ENCODE results near the gene COL11A2.

The COL11A2 gene

DNA sequence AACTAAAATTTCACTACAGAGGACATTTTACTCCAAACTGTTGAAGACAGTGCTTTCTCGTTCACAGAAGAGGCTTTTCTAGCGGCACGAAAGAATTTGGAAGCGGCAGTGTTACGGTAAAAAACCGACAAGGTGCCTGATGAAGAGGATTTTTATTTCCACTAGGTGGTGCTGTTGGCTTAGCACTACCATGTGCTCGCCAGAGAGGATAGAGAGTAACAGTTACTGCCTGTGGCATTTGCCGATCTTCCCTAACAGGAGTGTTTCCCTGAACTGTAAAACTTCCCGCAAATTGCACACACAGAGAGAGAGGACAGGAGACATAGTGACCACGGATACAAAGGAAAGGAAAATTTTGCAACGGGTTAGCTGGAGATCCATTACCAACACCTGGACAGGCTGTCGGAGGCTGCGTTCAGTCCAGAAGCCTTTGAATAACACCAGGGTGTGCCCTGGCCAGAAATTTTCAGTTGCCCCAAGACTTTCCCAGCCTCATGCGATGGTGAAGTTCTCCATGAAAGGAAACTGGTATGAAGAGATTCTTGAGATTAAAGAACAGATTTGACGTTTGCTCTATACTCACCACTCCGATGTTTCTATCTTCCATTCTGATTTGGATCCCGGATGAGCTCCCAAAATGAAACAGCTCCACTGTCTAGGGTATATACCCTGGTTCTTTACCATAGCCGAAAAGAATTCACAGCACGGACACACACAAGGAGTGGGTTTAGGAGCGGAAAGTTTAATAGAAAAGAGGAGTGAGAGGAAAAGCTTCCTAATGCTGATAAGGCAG lies 68.3 kb downstream of the COL11A2 start:
- DNase-seq (ENCODE audit: low read depth), result peak; percentile 72
- H3K4me3 ChIP-seq (ENCODE audit: low read depth, low read length), result no peak overlapping the region

DNA sequence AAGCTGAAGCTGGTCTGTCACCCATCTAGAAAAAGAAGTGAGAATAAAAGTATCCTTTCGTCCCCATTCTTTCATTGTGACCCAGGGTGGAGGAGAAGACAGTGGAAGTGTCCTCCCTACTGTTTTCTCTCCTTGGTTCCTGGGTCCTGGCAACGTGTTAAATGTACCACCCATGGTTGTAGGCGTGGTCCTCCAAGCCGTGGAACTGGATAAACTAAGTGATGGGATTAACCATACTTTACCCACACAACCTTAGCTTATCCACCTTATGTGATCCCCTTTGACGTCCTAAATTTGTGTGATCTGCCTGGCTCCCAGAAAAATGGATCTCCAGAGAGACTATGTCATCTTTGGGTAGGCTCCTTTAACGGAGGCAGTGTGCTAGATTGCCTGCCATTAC lies 69.1 kb downstream of the COL11A2 start:
- TF ChIP-seq POLR2A (IDR thresholded peaks at IDR 0.05; ENCODE audit: extremely low read depth, insufficient read length) (no peak), MYC (IDR thresholded peaks at IDR 0.05; ENCODE audit: low read depth, low read length) (no peak)
- TF ChIP-seq, protein P1, sequence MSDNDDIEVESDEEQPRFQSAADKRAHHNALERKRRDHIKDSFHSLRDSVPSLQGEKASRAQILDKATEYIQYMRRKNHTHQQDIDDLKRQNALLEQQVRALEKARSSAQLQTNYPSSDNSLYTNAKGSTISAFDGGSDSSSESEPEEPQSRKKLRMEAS (IDR thresholded peaks at IDR 0.05; ENCODE audit: low read depth, low read length), result no peak
- TF ChIP-seq, protein P2, sequence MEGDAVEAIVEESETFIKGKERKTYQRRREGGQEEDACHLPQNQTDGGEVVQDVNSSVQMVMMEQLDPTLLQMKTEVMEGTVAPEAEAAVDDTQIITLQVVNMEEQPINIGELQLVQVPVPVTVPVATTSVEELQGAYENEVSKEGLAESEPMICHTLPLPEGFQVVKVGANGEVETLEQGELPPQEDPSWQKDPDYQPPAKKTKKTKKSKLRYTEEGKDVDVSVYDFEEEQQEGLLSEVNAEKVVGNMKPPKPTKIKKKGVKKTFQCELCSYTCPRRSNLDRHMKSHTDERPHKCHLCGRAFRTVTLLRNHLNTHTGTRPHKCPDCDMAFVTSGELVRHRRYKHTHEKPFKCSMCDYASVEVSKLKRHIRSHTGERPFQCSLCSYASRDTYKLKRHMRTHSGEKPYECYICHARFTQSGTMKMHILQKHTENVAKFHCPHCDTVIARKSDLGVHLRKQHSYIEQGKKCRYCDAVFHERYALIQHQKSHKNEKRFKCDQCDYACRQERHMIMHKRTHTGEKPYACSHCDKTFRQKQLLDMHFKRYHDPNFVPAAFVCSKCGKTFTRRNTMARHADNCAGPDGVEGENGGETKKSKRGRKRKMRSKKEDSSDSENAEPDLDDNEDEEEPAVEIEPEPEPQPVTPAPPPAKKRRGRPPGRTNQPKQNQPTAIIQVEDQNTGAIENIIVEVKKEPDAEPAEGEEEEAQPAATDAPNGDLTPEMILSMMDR (IDR thresholded peaks at IDR 0.05; ENCODE audit: low read depth, low read length), result no peak
- no peak overlapping the region for H3K4me3 ChIP-seq (ENCODE audit: low read depth, low read length)
- no peak for DNase-seq (ENCODE audit: low read depth)

More for the DNA sequence above, 68.3 kb downstream of the COL11A2 start:
- TF ChIP-seq, protein P1 (IDR thresholded peaks at IDR 0.05; ENCODE audit: low read depth, low read length), result peak; percentile 89
- TF ChIP-seq MYC (IDR thresholded peaks at IDR 0.05; ENCODE audit: low read depth, low read length) (peak; percentile 72), POLR2A (IDR thresholded peaks at IDR 0.05; ENCODE audit: extremely low read depth, insufficient read length) (no peak)
- TF ChIP-seq, protein P2 (IDR thresholded peaks at IDR 0.05; ENCODE audit: low read depth, low read length), result peak; percentile 54

DNA sequence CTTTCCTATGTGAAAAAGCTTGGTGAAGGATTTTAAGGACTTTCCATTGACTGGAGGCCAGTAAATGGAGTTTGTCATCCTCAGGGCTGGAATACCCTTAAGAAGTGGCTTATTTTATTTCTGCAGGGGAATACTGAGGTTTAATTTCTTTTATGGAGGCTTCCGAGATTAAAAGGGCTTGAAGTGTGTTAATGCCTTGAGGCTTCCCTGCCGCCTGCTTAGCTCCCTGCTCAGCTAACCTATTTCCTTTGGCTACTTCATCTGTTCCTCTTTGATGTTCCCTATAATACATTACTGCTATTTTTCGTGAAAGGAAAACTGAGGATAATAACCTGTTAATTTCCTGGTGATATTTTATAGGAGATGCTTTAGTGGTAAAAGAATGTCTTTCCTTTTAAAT lies 72.3 kb downstream of the COL11A2 start:
- DNase-seq (ENCODE audit: low read depth), result no peak
- no peak overlapping the region for H3K4me3 ChIP-seq (ENCODE audit: low read depth, low read length)
- no peak for TF ChIP-seq POLR2A (IDR thresholded peaks at IDR 0.05; ENCODE audit: extremely low read depth, insufficient read length)
- TF ChIP-seq MYC (IDR thresholded peaks at IDR 0.05; ENCODE audit: low read depth, low read length), result no peak
- TF ChIP-seq, protein P2 (IDR thresholded peaks at IDR 0.05; ENCODE audit: low read depth, low read length), result no peak
- TF ChIP-seq, protein P1 (IDR thresholded peaks at IDR 0.05; ENCODE audit: low read depth, low read length), result no peak

DNA sequence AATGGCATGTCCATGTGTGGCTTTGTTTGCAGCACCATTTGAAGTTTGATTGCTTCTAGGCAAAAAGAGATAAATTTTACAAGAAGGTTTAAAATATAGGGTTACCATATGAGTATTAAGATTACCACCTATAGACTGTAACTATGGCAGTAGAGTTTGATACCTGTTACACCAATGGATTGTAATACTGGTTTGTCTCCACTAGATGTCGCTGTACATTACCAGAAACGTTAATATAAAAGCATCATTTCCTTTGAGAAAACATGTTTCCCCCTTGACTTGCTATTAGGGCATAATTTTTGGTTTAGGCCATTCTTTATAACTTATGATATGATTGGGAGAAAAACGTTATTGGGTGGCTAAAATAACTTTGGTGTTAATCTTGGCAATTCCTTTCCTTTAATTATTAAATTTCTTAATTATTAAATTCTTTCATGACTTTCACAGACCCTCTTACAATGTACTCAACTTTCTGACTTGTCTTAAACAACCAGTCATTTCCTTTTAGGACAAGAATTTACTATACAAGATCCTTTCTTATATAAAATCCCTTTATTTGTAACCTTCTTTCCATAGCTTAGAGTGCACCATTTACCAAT lies 73.6 kb downstream of the COL11A2 start:
- TF ChIP-seq, protein P1 (IDR thresholded peaks at IDR 0.05; ENCODE audit: low read depth, low read length), result no peak
- TF ChIP-seq POLR2A (IDR thresholded peaks at IDR 0.05; ENCODE audit: extremely low read depth, insufficient read length) (no peak), MYC (IDR thresholded peaks at IDR 0.05; ENCODE audit: low read depth, low read length) (no peak)
- TF ChIP-seq, protein P2 (IDR thresholded peaks at IDR 0.05; ENCODE audit: low read depth, low read length), result peak; percentile 48
- no peak overlapping the region for H3K4me3 ChIP-seq (ENCODE audit: low read depth, low read length)
- peak; percentile 65 for DNase-seq (ENCODE audit: low read depth)

DNA sequence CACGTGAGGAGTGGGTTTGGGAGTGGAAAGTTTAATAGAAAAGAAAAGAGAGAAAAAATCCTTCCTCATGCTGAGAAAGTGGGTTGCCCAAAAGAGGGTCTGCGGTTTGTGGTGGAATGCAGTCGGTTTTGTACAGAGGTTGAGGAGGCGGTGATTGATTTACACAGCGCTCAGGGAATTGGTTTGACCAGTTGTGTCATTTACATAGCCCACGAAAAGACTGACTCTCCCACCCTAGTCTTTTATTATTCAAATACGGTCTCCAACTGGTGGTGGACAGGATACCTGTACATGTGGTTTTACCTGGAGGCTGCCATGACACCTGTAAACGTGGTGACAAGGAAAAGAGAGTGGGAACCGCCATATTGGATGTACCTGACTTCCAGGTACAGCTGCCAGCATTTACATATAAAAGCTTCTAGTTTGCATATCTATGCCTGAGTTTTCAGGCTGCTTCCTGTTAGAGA lies 74.4 kb downstream of the COL11A2 start:
- TF ChIP-seq, protein P1 (IDR thresholded peaks at IDR 0.05; ENCODE audit: low read depth, low read length), result no peak
- TF ChIP-seq POLR2A (IDR thresholded peaks at IDR 0.05; ENCODE audit: extremely low read depth, insufficient read length) (no peak), MYC (IDR thresholded peaks at IDR 0.05; ENCODE audit: low read depth, low read length) (no peak)
- TF ChIP-seq, protein P2 (IDR thresholded peaks at IDR 0.05; ENCODE audit: low read depth, low read length), result no peak
- H3K4me3 ChIP-seq (ENCODE audit: low read depth, low read length), result no peak overlapping the region
- DNase-seq (ENCODE audit: low read depth), result peak; percentile 30

All from NB4 (cell line).